GM18868 (cell line): ENCODE data around the gene FKBP2.

Experiments used
- ATAC-seq: cut with Tn5 transposase; IDR thresholded peaks from one replicate; pipeline ENCODE4 v1.9.1; 2021; ENCODE audit warnings: mild to moderate bottlenecking, moderate library complexity; ENCODE audit not compliant: unreplicated experiment

The FKBP2 gene

DNA sequence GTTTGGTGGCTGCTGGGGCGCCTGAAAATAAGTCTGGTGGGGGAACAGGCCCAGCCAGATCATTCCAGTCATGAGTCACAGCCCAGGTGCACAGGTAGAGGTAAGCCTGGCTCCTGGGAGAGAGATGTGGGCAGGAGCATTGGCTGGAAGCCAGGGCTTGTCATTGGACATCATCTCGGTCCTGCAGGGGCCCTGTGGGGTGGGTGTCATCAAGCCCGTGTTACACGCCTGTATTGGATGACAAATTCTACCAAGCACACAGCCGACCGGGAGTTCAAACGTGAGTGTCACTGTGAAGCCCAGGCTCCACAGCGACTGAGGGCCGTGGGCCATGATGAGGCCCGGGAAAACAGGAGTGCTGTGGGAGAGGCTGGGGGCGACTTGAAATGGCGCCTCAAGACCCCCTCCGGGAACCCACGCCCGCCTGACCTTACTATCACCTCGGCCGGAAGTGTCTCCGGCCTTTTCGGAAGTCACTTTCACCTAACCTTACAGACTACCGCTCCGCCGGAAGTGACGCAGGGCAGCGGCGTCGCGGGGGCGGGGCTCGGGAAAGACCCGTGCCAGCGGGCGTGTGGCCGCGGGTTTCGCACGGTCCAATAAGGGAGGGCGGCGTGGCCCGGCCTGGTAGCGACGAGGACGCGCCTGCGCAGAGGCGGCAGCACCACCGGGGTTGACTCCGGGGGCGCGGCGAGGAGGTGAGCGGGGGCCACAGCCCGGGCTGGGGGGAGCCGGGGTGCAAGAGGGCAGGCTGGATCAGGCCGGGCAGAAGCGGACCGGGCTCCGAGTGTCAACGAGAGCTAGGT is at the start of gene FKBP2:
TSS of gene FKBP2 (plus strand) at position 661 of the 806 bp plus-strand sequence. CDS start 1,293 bp downstream, outside the sequence.
- peak; percentile 47 for ATAC-seq

DNA sequence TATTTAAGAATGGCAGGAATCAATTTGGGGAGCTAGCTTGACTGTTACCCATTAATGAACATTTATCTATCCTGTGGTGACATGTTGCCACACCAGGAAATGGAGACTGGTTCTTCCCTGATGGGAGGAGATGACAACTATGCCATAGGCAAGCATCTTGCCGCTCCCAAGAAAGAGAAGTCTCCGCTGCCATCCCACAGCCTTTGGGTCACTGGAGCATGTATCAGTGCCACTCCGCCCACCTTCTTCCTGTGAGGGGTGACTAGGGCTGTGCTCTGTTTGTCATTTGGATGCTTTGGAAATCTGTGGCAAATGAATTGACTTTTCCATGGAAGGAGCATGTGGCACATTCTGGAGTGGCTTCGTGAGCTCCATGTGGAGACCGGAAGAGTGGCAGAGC is 48.5 kb upstream of the FKBP2 start:
- ATAC-seq: no peak

DNA sequence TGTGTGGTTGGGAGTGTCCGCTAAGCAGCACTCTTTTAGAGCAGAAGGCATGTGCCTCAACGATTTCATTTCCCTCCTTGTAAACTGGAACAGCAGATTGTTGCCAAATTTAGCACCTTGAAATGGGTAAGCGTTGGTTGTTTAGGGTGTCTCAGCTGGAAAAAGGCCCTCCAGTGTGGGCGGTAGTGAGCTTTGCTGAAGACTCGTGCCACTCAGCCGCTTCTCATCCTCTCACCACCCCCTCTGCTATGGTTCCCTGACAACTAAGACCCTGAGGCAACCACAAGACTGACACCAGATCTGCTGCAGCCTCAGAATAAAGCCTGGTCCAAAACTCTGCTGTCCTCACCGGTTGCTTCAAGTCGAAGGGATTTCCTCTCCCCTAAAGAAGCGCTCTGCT is 44.3 kb upstream of the FKBP2 start:
- ATAC-seq: no peak

DNA sequence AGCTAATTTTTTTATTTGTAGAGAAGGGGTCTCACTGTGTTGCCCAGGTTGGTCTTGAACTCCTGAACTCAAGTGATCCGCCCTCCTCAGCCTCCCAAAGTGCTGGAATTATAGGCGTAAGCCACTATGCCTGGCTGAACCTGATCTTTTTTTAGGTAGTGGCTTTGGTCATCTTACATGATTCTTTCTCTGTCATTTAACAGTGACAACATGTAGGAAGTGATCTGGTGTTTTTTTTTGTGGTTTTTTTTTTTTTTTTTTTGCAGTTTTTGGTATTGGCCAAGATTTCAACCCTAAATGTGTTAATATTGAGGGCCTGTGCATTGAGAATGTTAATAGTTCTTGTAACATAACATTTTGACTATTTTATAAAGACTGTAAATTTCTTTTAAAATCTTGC is 42.4 kb upstream of the FKBP2 start:
- no peak for ATAC-seq

DNA sequence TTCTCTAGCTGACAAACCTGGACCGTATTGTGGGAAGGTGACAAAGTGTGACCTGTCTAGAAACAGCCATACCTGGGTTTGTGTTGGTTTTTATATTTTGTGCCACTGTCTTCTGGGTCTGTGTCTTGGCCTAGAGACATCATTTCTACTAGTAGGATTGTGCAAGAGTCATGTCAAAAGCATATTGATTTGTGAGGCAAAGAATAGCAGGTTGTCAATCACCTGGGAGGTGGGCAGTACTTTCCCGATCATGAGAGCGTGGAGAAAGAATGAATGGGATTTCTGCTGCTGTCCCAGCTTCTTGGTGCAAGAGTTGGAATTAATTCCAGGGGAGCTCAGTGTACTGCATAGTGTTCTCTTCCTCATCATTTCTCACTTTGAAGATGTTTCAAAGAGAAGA is 39.4 kb upstream of the FKBP2 start:
- ATAC-seq: no peak

DNA sequence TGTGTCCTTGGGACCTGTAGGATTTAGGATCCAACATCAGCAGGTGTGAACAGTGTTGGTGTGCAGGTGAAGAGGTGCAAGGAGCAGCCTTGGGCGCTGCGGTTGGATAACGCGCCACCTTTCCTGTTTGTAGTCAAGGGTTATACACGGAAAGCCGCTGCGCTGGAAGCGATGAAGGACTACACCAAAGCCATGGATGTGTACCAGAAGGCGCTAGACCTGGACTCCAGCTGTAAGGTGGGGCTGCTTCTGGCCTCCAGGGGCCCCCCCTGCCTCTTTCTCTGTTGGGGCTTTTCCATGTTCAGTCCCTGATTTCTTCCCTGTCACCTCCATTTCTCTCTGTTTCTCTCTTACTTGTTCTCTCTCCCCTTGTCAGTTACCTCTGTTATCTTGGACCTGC is 37.9 kb upstream of the FKBP2 start:
- no peak for ATAC-seq

DNA sequence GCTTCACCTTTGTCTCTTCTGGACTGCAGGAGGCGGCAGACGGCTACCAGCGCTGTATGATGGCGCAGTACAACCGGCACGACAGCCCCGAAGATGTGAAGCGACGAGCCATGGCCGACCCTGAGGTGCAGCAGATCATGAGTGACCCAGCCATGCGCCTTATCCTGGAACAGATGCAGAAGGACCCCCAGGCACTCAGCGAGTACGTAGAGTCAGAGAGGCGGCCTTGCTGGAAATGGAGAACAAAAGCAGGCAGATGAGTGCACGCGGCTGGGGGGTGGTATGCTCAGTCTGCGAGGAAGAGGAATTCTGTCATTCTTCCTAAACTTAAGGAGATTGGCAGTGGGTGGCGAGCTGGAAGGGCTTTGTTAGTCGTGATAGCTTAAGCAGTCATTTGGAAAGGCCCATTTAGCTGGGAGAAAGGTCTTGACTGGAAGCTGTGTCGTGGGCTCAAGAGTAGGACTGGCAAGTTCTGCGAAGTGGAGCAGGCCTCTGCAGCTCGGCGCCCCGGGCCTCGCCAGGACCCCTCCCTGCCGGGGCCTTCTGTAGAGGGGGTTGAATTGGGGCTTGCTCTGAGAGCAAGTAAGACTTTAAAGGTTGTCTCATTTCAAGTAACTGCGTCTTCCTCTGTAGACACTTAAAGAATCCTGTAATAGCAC is 37.3 kb upstream of the FKBP2 start:
- ATAC-seq: no peak

DNA sequence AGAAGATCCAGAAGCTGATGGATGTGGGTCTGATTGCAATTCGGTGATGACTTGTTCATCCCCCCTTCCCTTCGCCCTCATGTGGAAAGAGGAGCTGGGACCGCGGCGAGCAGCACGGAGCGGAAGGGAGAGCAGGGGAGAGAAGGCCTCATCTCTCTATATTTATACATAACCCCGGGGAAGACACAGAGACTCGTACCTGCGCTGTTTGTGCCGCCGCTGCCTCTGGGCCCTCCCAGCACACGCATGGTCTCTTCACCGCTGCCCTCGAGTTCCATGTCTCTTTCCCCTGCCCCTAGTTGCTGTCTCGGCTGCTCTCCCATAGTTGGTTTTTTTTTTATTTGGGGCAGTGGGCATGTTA is 36.8 kb upstream of the FKBP2 start:
- ATAC-seq: no peak

DNA sequence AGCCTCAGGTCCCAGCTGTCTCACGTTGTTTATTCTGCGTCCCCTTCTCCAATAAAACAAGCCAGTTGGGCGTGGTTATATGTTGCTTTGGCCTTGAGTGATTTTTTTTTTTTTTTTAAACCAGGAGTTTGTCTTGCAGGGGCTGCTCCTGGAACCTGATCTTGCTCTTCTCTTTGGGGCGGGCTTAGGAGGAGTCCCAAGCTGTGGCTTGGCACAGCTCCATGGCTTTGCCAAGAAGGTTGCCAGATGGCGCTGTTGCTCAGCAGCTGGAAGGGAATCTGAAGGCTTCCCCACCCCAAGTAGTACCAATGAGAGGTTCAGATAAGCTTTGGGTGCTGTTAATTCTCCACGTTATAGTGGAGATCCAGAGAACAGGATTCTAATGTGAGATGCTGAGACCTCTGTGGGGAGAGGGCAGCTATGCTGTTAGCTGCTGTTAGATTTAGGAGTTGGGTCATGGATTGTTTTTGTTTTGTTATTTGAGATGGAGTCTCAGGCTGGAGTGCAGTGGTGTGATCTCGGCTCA is 36.4 kb upstream of the FKBP2 start:
- ATAC-seq: no peak

DNA sequence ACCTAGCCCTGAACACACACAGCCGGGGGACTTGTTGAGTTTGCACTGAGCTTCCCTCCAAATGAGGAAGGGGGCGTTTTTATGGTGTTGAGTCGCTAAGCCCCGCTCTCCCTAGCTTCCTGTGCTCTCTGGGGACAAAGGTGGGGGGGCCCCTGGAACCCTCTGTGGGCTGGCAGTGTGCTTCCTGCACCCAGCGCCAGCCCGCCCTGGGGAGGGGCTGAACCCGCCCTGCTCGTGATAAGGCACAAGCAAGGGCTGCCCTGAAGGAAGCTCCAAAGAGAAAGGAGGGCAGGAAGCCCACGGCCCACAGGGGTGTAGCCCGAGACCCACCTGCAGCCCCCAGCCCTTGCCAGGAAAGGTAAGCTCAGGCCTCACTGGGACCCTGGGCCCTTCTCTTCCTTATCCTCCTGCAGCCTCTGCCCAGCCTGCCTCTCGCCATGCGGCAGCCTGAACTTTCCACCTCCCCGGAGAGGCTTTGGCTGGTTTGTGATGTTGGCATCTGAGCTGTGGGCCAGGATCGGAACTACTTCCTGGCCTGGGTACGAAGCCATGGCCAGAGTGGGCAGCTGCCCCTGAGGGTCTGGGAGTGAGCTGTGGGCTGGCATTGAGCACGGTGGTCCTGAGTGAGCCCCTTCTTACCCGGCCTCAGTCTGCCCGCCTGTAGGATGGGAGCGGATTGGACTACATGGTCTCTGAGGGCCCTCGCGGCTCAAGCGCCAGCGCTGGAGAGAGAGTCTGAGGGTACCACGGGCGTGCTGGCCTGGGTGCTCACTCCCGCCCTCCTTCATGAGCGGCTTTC is 34.2 kb upstream of the FKBP2 start, which contains the start of gene FERMT3:
TSS of gene FERMT3 (plus strand) at position 265 of the 799 bp plus-strand sequence. CDS start 644 bp downstream, outside the sequence.
- no peak for ATAC-seq

DNA sequence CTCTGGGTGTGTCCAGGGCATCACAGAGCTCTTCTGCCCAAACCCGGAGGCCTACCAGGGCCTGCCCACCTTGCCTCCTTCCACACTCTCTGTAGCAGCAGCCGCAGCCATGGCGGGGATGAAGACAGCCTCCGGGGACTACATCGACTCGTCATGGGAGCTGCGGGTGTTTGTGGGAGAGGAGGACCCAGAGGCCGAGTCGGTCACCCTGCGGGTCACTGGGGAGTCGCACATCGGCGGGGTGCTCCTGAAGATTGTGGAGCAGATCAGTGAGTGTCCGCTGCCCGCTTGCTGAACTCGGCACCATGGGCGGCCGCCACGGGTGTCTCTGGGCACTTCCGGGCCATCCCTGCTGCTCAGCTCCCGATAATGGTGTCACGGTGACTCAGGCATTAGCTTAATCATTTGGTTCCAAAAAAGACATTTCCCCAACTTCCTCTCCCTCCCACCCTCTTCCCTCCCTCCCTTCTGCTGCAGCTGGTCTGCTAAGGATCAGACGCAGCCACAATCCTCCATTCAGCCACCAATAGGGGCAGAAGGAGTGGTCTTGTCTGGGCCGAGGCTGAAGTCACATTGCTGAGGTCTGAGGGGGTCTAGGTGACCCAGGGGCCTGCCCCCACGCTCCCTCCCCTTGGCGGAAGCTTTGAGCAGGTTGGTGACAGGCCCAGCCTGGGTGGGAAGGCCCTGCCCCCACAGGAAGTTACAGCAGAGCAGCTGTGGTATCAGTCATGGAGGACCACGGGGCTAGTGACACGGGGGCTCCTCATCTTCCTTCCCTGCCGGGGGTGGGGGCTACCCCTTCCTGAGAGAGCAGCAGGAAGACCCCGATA is 33.4 kb upstream of the FKBP2 start:
- ATAC-seq: peak; percentile 51

DNA sequence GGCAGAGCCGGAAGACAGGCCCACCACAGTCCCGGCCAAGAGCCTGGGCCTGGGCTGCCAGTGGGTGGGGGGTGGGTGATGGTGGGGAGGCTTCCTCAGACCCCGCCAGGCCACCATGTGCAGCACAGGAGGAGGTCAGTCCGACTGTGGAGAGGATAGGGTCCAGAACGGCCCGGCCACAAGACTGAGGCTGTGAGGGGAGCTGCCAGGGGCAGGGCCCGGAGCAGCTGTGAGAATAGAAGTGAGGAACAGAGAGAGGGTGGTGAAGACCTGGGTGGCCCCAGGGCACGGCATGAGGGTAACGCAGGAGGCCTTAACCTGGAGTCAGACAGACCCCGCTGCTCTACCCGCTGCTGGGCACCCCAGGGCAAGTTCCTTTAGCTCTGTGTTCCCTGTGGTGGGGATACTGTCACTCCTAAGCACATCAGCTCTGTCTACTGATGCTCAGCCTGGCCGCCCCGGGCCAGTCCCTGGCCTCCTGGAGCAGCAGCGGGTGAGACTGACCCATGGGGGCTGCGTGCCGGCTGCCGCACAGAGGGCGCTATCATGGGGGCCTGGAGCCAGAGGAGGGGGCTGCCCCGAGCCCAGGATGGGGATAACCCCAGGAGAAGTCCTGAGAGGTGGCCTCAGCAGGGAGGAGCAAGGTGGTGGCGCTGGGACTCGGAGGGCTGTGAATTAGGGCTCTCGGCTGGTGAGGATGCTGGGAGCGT is 32.7 kb upstream of the FKBP2 start:
- no peak for ATAC-seq

DNA sequence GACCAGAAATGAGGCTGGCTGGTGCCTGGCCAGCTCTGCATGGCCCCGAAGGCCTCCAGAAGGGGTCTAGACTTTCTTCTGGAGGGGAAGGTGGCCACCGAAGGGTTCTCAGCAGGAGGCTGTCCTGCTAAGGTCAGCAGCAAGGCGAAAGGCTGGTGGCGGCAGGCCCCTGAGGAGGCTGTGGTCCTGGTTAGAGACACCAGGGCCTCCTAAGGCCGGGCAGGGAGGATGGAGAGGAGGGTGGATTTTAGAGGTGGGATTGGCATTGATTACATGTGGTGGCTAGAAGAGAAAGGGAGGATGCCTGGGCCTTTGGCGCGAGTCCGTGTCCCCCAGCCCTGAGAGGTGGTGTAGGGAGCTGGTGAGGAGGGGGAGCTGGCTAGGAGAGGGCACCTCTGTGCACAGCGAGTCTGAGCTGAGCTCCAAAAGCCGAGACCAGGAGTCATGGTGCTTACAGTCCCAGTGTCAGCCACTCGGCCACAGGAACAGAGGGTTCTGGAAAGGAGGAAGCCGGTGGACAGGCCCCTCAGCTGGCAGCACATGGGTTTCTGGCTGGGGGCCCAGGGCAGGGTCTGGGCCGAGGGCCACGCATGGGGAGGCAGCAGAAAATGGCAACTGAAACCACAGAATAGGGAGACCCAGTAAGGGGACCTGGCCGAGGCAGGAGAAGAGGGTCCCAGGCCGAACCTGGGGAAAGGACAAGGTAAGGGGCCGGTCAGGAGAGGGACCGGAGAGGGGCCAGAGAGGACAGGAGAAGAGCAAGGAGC is 31.9 kb upstream of the FKBP2 start:
- ATAC-seq: no peak

DNA sequence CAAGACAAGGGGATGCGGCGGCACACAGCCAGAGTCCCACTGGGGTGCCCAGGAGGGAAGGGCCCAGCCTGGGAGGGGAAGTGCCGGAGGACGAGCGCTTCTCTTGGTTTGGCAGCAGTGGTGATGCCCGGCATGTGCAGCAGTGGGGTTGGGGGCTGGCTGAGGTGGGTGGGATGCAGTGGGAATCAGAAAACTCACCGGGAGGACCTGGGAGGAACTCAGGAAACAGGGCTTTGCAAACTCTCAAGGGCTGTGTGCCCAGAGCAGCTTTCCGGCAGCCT is 31.4 kb upstream of the FKBP2 start:
- no peak for ATAC-seq

DNA sequence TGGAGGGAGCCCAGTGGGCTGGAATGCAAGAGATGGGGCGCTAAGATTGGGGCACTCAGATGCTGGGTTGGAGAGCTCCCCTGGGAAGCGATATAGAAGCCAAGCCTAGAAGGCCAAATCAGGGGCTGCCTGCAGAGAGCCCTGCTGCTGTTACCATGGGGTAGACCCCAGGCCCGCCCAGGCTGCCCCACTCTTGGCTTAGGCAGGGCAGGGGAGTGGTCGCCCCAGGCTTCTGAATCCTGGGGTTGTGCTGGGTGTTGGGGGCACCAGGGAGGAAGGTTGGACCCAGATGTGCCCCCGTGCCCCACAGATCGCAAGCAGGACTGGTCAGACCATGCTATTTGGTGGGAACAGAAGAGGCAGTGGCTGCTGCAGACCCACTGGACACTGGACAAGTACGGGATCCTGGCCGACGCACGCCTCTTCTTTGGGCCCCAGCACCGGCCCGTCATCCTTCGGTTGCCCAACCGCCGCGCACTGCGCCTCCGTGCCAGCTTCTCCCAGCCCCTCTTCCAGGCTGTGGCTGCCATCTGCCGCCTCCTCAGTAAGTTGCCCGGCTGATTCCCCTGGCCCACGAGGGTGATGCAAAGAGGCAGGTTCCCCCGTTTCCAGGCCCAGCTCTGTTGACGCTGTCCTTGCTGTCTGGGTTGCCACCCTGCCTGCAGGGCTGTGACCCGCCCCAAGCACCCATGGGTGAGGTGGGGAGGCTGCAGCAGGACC is 30.4 kb upstream of the FKBP2 start:
- ATAC-seq: no peak

DNA sequence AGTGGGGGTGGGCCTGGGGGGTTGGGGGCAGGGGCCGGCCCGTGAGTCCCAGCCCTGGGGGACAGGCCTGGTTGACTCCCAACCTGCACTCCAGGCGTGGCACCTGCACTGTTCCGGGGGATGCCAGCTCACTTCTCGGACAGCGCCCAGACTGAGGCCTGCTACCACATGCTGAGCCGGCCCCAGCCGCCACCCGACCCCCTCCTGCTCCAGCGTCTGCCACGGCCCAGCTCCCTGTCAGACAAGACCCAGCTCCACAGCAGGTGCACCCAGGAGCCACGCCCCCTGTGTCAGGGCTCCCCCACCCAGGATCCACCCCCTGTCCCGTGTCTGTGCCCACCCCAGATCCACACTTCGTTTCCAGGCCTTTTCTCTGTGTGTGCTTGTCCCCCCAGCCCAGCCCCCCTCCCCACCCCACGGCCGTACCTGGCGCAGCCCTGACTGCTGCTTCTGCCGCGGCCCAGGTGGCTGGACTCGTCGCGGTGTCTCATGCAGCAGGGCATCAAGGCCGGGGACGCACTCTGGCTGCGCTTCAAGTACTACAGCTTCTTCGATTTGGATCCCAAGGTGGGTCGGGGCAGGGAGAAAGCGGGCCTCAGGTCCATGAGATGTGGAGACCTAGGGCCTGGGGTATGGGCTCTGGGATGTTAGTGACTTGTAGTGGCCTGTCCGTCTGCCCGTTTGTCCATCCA is 29.6 kb upstream of the FKBP2 start:
- ATAC-seq: no peak

DNA sequence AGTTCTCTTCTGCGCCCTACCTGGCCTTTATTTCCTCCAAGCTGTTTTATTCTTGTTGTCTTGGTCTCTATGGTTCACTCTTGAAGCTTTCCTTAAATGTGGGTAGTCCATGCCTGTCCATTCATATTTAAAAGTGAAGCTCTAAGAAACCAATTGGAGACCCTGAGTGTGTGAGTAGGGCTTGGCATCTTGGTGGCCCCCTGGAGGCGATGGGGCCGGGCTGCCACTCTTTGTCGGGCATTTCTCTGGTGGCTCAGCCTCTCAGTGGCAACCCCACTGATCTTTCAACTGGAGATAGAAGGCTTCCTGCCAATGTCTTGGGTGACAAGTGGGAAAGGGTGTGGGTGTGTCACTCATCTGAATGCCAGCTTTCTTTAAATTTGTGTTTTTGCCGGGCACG is 24.0 kb upstream of the FKBP2 start:
- ATAC-seq: no peak
